HCT116 (cell line): Measurements from ENCODE around the gene OR5B21. TPM values are rescaled to one million over a fixed set of nuclear protein-coding genes. Genes with fewer than 3 reads are reported as not detected.

Experiments used
- ATAC-seq: fragments of 200-7000 bp; cut with Tn5 transposase; 2 replicates; pipeline ENCODE4 v1.9.1; 2020; ENCODE audit warnings: mild to moderate bottlenecking, moderate library complexity
- BruUV-seq: library from RNA; stranded (reverse); fragments of 400-500 nt; replicated peaks from 2 replicates; lab custom pipeline; 2021; lab: Mats Ljungman, UMichigan
- CTCF ChIA-PET: fragments of 300-600 bp; sonication (Branson Sonifier 250); formaldehyde crosslinking; loops from one replicate; lab custom pipeline; 2021; ENCODE audit warnings: antibody characterized with exemption; lab: Charles Lee
- POLR2A ChIA-PET: fragments of 300-600, 350-600 bp; sonication (Branson Sonifier 250); formaldehyde crosslinking; loops from one replicate; lab custom pipeline; 2021; ENCODE audit warnings: antibody characterized with exemption; lab: Charles Lee
- RAD21 ChIA-PET, 2 experiments: fragments of 300-600 bp; sonication (Branson Sonifier 250); formaldehyde crosslinking; loops; one replicate each; lab custom pipeline; 2023; ENCODE audit warnings: low total read pairs in 2 of 2; ENCODE audit not compliant: uncharacterized antibody in 2 of 2, unreplicated experiment in 2 of 2, low non-redundant PET in 1 of 2; lab: Charles Lee
- DNase-seq: peaks from one replicate; pipeline ENCODE4 v3.0.0-alpha.2; 2010; ENCODE audit warnings: low read depth, low spot score
- H2AFZ ChIP-seq: fragments of 200-600 bp; shearing (Covaris generic), sonication (generic); 2 replicates; pipeline ENCODE4 v1.6.1; 2017; ENCODE audit warnings: low read depth, mixed run types, mixed read lengths, antibody characterized with exemption, low read length; ENCODE audit not compliant: poor library complexity, severe bottlenecking
- H3K27ac ChIP-seq: 2 replicates; pipeline ENCODE4 v1.5.1; 2012; ENCODE audit warnings: low read depth, low read length
- H3K27me3 ChIP-seq: fragments of 200-600 bp; sonication (generic); 2 replicates; pipeline ENCODE4 v1.6.1; 2016; ENCODE audit warnings: mixed run types, low read length, mixed read lengths; ENCODE audit not compliant: insufficient read depth
- H3K36me3 ChIP-seq, 2 experiments: fragments of 200-500 bp in 1 of 2; fragments of 200-600 bp in 1 of 2; sonication (Bioruptor generic) in 1 of 2; sonication (generic) in 1 of 2; 2 replicates each; pipeline versions ENCODE4 v1.5.1 to v1.6.1; 2014 to 2016; ENCODE audit warnings: low read length in 2 of 2, inconsistent platforms in 1 of 2, mixed read lengths in 1 of 2, mixed run types in 1 of 2; ENCODE audit not compliant: insufficient read depth in 2 of 2, control insufficient read depth in 1 of 2
- H3K4me1 ChIP-seq, 2 experiments: fragments of 200-600 bp in 1 of 2; sonication (generic) in 1 of 2; 2 replicates each; pipeline versions ENCODE4 v1.5.1 to v1.6.1; 2012 to 2017; ENCODE audit warnings: low read length in 2 of 2, inconsistent platforms in 1 of 2, mild to moderate bottlenecking in 1 of 2, mixed read lengths in 1 of 2, mixed run types in 1 of 2, moderate library complexity in 1 of 2; ENCODE audit not compliant: insufficient read depth in 2 of 2, control insufficient read depth in 1 of 2
- H3K4me2 ChIP-seq: fragments of 200-600 bp; sonication (generic); 2 replicates; pipeline ENCODE4 v1.6.1; 2017; ENCODE audit warnings: mixed run types, low read length, mixed read lengths
- H3K4me3 ChIP-seq, 2 experiments: fragments of 200-600 bp in 1 of 2; sonication (generic) in 1 of 2; replicated peaks in 1 of 2; 2 replicates each; pipeline ENCODE4 v1.5.1; 2011 to 2016; ENCODE audit warnings: low read length in 2 of 2, control low read depth in 1 of 2, low read depth in 1 of 2, mild to moderate bottlenecking in 1 of 2, mixed read lengths in 1 of 2, mixed run types in 1 of 2
- H3K79me2 ChIP-seq: fragments of 200-600 bp; sonication (generic); 2 replicates; pipeline ENCODE4 v1.6.1; 2017; ENCODE audit warnings: mild to moderate bottlenecking, mixed run types, low read length, moderate library complexity, mixed read lengths; ENCODE audit not compliant: insufficient read depth
- H3K9ac ChIP-seq: fragments of 200-600 bp; sonication (generic); 2 replicates; pipeline ENCODE4 v1.6.1; 2016; ENCODE audit warnings: low read length, mixed read lengths
- H3K9me2 ChIP-seq: fragments of 200-600 bp; sonication (generic), shearing (Covaris generic); 2 replicates; pipeline ENCODE4 v1.6.1; 2017; ENCODE audit warnings: mixed run types, mild to moderate bottlenecking, moderate library complexity; ENCODE audit not compliant: insufficient read depth
- H3K9me3 ChIP-seq, 2 experiments: fragments of 200-500 bp in 1 of 2; fragments of 200-600 bp in 1 of 2; sonication (Bioruptor generic) in 1 of 2; sonication (generic) in 1 of 2; 2 replicates each; pipeline ENCODE4 v1.6.1; 2014 to 2017; ENCODE audit warnings: low read length in 2 of 2, mixed read lengths in 2 of 2, inconsistent platforms in 1 of 2, low read depth in 1 of 2, mild to moderate bottlenecking in 1 of 2, mixed run types in 1 of 2, moderate library complexity in 1 of 2; ENCODE audit not compliant: control insufficient read depth in 1 of 2, insufficient read depth in 1 of 2
- H4K20me1 ChIP-seq: fragments of 200-600 bp; sonication (generic), shearing (Covaris generic); 2 replicates; pipeline ENCODE4 v1.6.1; 2017; ENCODE audit warnings: mixed run types, mild to moderate bottlenecking, moderate library complexity; ENCODE audit not compliant: insufficient read depth
- CBX3 ChIP-seq: IDR thresholded peaks from 2 replicates; pipeline ENCODE4 v1.6.1; 2012; ENCODE audit warnings: low read depth
- CEBPB ChIP-seq: IDR thresholded peaks from 2 replicates; pipeline ENCODE4 v1.6.1; 2012; ENCODE audit warnings: low read depth
- EGR1 ChIP-seq: IDR thresholded peaks from 2 replicates; pipeline ENCODE4 v1.6.1; 2012; ENCODE audit warnings: low read depth
- ELF1 ChIP-seq: IDR thresholded peaks from 2 replicates; pipeline ENCODE4 v1.6.1; 2012; ENCODE audit warnings: low read depth, borderline replicate concordance
- EZH2phosphoT487 ChIP-seq: fragments of 200-600 bp; IDR thresholded peaks from 2 replicates; pipeline ENCODE4 v1.6.1; 2018; ENCODE audit warnings: antibody characterized with exemption, borderline replicate concordance
- FOSL1 ChIP-seq: IDR thresholded peaks from 2 replicates; pipeline ENCODE4 v1.6.1; 2012; ENCODE audit warnings: low read depth
- POLR2A ChIP-seq: IDR thresholded peaks from 2 replicates; pipeline ENCODE4 v1.7.0; 2011; ENCODE audit warnings: borderline replicate concordance; ENCODE audit not compliant: insufficient read depth, insufficient read length; ENCODE audit errors: extremely low read depth
- POLR2AphosphoS5 ChIP-seq: IDR thresholded peaks from 2 replicates; pipeline ENCODE4 v1.6.1; 2011; ENCODE audit warnings: mild to moderate bottlenecking, low read depth, low read length, moderate library complexity
- RAD21 ChIP-seq: IDR thresholded peaks from 2 replicates; pipeline ENCODE4 v1.6.1; 2012; ENCODE audit warnings: low read depth, mild to moderate bottlenecking
- SIN3A ChIP-seq: IDR thresholded peaks from 2 replicates; pipeline ENCODE4 v1.6.1; 2012; ENCODE audit warnings: low read depth
- SP1 ChIP-seq: IDR thresholded peaks from 2 replicates; pipeline ENCODE4 v1.6.1; 2012; ENCODE audit warnings: low read depth
- SRF ChIP-seq: IDR thresholded peaks from 2 replicates; pipeline ENCODE4 v1.6.1; 2012; ENCODE audit warnings: low read depth
- TCF7L2 ChIP-seq: IDR thresholded peaks from 2 replicates; pipeline ENCODE4 v1.7.0; 2011; ENCODE audit warnings: borderline replicate concordance, inconsistent platforms; ENCODE audit not compliant: insufficient read depth, insufficient read length; ENCODE audit errors: extremely low read depth
- YY1 ChIP-seq: IDR thresholded peaks from 2 replicates; pipeline ENCODE4 v1.6.1; 2011; ENCODE audit warnings: low read length, low read depth, moderate library complexity, mild to moderate bottlenecking; ENCODE audit not compliant: insufficient replicate concordance; ENCODE audit errors: extremely low read depth
- ZFX ChIP-seq: fragments of 450-650 bp; IDR thresholded peaks from 2 replicates; pipeline ENCODE4 v1.6.1; 2017
- ZNF274 ChIP-seq: fragments of 200-500 bp; sonication (Bioruptor generic); IDR thresholded peaks from 2 replicates; pipeline ENCODE4 v1.6.1; 2014; ENCODE audit warnings: mild to moderate bottlenecking, low read depth, low read length, inconsistent platforms
- intact Hi-C: fragments of 100-400 bp; cut with micrococcal nuclease; formaldehyde crosslinking; loops from 2 replicates; pipeline ENCODE4 v1.10.0; 2022
- total RNA-seq: library from RNA; stranded (reverse); gene quantifications from one replicate; pipeline ENCODE4 v1.2.1, GENCODE V29; 2021; ENCODE audit not compliant: unreplicated experiment
- TF ChIP-seq, protein P1 (sequence below), 3 experiments: fragments of 200-600 bp in 1 of 3; sonication (generic) in 1 of 3; IDR thresholded peaks in 2 of 3; conservative IDR thresholded peaks in 1 of 3; 2 replicates each; pipeline ENCODE4 v1.5.1; 2012 to 2017; ENCODE audit warnings: low read depth in 2 of 3, low read length in 2 of 3, antibody characterized with exemption in 1 of 3, borderline replicate concordance in 1 of 3, control low read depth in 1 of 3, mild to moderate bottlenecking in 1 of 3, mixed read lengths in 1 of 3, mixed run types in 1 of 3, moderate library complexity in 1 of 3; ENCODE audit not compliant: insufficient read depth in 1 of 3
- TF ChIP-seq, protein P2 (sequence below): IDR thresholded peaks from 2 replicates; pipeline ENCODE4 v1.6.1; 2012
- TF ChIP-seq, protein P3 (sequence below): IDR thresholded peaks from 2 replicates; pipeline ENCODE4 v1.6.1; 2012; ENCODE audit warnings: low read depth
- TF ChIP-seq, protein P4 (sequence below): IDR thresholded peaks from 2 replicates; pipeline ENCODE4 v1.6.1; 2012

The OR5B21 gene
- total RNA-seq, 1 experiment from 2014 or later: not detected

DNA sequence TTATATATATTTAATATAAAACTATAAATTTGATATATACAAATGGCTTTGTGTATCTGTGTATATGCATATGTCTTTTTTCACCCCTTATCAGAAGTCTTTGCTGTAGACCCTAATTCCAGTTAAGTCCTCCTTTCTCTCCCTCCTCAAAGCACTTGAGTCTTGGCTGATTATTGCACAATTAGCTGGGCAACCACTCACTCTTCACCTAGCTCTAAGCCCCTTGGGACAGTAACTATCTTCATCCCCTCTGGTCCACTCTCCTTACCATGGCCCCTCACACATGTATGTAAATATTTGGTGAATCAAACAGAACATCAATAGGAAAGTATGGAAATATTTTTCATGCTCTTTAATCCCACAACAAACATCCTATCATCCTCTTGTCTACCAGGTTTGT, 909 bp upstream of the OR5B21 start:
- CTCF ChIA-PET: no interaction called here
- no peak overlapping the region for H3K27ac ChIP-seq
- H3K4me3 ChIP-seq: no peak overlapping the region
- no peaks in the 10 kb centered on the region for H3K36me3 ChIP-seq
- ATAC-seq (no peak), DNase-seq (no peak)
- no TSS peak for BruUV-seq
- H4K20me1 ChIP-seq: no peaks in the 10 kb centered on the region
- H3K79me2 ChIP-seq: no peaks in the 10 kb centered on the region
- no peaks in the 10 kb centered on the region for H3K27me3 ChIP-seq
- RAD21 ChIA-PET: no interaction called here
- H3K4me1 ChIP-seq: no peaks in the 10 kb centered on the region
- H2AFZ ChIP-seq: no peak overlapping the region
- H3K9me2 ChIP-seq: no peaks in the 10 kb centered on the region
- POLR2A ChIA-PET: no interaction called here
- no peak overlapping the region for H3K4me2 ChIP-seq
- TF ChIP-seq FOSL1: no peak
- TF ChIP-seq ZFX: no peak
- no peak for TF ChIP-seq TCF7L2
- TF ChIP-seq POLR2A: no peak
- TF ChIP-seq YY1: no peak
- TF ChIP-seq ZNF274: no peak
- no peak for TF ChIP-seq EGR1
- TF ChIP-seq EZH2phosphoT487: no peak
- TF ChIP-seq, protein P1, sequence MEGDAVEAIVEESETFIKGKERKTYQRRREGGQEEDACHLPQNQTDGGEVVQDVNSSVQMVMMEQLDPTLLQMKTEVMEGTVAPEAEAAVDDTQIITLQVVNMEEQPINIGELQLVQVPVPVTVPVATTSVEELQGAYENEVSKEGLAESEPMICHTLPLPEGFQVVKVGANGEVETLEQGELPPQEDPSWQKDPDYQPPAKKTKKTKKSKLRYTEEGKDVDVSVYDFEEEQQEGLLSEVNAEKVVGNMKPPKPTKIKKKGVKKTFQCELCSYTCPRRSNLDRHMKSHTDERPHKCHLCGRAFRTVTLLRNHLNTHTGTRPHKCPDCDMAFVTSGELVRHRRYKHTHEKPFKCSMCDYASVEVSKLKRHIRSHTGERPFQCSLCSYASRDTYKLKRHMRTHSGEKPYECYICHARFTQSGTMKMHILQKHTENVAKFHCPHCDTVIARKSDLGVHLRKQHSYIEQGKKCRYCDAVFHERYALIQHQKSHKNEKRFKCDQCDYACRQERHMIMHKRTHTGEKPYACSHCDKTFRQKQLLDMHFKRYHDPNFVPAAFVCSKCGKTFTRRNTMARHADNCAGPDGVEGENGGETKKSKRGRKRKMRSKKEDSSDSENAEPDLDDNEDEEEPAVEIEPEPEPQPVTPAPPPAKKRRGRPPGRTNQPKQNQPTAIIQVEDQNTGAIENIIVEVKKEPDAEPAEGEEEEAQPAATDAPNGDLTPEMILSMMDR (IDR thresholded peaks at IDR 0.05 in 2 of 3, conservative IDR thresholded peaks at IDR 0.05 in 1 of 3; ENCODE audit: borderline replicate concordance in 1 of 3, insufficient read depth in 1 of 3, low read depth in 2 of 3, low read length in 2 of 3): no peak
- no peak for TF ChIP-seq ELF1
- TF ChIP-seq RAD21: no peak
- TF ChIP-seq, protein P2, sequence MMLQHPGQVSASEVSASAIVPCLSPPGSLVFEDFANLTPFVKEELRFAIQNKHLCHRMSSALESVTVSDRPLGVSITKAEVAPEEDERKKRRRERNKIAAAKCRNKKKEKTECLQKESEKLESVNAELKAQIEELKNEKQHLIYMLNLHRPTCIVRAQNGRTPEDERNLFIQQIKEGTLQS: no peak
- TF ChIP-seq CEBPB: no peak
- TF ChIP-seq, protein P3, sequence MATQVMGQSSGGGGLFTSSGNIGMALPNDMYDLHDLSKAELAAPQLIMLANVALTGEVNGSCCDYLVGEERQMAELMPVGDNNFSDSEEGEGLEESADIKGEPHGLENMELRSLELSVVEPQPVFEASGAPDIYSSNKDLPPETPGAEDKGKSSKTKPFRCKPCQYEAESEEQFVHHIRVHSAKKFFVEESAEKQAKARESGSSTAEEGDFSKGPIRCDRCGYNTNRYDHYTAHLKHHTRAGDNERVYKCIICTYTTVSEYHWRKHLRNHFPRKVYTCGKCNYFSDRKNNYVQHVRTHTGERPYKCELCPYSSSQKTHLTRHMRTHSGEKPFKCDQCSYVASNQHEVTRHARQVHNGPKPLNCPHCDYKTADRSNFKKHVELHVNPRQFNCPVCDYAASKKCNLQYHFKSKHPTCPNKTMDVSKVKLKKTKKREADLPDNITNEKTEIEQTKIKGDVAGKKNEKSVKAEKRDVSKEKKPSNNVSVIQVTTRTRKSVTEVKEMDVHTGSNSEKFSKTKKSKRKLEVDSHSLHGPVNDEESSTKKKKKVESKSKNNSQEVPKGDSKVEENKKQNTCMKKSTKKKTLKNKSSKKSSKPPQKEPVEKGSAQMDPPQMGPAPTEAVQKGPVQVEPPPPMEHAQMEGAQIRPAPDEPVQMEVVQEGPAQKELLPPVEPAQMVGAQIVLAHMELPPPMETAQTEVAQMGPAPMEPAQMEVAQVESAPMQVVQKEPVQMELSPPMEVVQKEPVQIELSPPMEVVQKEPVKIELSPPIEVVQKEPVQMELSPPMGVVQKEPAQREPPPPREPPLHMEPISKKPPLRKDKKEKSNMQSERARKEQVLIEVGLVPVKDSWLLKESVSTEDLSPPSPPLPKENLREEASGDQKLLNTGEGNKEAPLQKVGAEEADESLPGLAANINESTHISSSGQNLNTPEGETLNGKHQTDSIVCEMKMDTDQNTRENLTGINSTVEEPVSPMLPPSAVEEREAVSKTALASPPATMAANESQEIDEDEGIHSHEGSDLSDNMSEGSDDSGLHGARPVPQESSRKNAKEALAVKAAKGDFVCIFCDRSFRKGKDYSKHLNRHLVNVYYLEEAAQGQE: no peak
- TF ChIP-seq SIN3A: no peak
- no peak for TF ChIP-seq POLR2AphosphoS5
- TF ChIP-seq SRF: no peak
- TF ChIP-seq, protein P4, sequence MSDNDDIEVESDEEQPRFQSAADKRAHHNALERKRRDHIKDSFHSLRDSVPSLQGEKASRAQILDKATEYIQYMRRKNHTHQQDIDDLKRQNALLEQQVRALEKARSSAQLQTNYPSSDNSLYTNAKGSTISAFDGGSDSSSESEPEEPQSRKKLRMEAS: no peak
- TF ChIP-seq SP1: no peak
- TF ChIP-seq CBX3: no peak
- no peaks in the 10 kb centered on the region for H3K9me3 ChIP-seq
- H3K9ac ChIP-seq: no peak overlapping the region
- intact Hi-C loops: no loop called here
